Activated gamma-delta T cell (primary cell): ENCODE measurements around the gene ZC3H12C.

ENCODE experiments used
- DNase-seq: peaks from one replicate; lab custom pipeline; 2025; lab: John Stamatoyannopoulos, UW

Gene ZC3H12C

DNA sequence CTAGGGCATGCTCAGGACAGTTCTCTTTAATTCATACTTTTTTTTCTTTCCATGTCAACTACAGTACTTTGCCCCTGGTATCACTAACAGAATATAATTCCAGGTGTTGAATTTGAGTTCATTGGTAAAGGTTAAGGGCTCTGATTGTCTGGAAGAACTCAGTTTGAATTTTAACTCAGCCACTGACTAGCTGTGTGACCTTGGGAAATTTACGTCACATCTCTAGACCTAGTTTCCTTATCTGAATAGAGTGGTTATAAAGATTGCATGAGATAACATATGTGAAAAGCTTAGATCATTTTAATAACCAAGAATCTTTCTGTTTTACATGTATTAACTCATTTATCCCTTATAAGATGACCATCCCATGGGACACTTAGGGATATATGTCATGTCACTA is 15.8 kb upstream of the ZC3H12C start:
- no peak for DNase-seq

- no peak for DNase-seq
Observed at GRCh38 chr11:110077831-110078325, 15.3 kb upstream of the ZC3H12C start.

DNA sequence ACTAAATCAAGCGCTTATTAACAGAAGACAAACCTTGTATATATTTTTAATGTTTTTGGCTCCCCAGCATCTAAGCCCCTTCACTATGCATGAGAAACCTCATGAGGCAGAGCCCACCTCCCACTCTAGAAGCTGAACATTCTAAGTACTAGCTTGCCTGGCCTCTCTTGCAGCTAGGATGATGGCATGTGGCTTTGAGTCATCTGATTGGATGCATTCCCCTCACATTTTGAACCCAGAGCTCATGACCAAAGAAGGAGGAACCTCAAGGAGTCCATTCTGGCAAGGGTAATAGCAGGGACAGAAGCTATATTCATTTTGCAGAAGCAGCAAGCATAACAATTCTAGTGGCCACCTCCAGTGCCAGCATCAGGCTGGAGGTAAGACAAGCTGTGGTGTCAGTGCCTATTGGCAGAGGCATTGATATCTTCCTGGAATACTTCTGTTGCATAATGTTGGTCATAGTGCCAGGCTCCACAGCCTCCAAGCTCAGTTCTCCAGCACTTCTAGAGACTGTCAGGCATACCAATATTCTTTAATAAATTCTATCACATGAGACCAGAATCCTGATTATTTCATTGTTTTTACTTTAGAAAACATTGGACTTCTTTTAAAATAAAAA is 14.2 kb upstream of the ZC3H12C start:
- DNase-seq = no peak

DNA sequence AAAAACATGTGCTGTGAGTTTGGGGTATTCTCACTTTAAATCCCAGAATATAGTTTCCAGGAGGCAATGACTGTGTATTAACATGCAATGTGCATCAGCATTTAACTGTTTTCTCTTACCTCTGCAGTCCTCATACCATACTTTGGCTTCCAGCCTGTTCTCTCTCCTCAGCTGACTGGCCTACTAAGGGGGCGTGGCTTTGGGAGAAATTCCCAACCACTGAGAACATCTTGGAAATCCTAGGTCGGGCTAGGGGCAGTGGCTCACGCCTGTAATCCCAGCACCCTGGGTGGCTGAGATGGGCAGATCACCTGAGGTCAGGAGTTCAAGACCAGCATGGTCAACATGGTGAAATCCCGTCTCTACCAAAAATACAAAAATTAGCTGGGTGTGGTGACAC is 13.5 kb upstream of the ZC3H12C start:
- DNase-seq = no peak

GRCh38 chr11:110081462-110082376 is 11.5 kb upstream of the ZC3H12C start:
- DNase-seq = no peak

- DNase-seq = no peak
Observed at GRCh38 chr11:110082899-110083298, 10.3 kb upstream of the ZC3H12C start.

GRCh38 chr11:110085255-110085838 is 7.8 kb upstream of the ZC3H12C start:
- no peak for DNase-seq

- DNase-seq = no peak
Observed at GRCh38 chr11:110086892-110087309, 6.3 kb upstream of the ZC3H12C start.

- no peak for DNase-seq
Observed at GRCh38 chr11:110087812-110088534, 5.2 kb upstream of the ZC3H12C start.

DNA sequence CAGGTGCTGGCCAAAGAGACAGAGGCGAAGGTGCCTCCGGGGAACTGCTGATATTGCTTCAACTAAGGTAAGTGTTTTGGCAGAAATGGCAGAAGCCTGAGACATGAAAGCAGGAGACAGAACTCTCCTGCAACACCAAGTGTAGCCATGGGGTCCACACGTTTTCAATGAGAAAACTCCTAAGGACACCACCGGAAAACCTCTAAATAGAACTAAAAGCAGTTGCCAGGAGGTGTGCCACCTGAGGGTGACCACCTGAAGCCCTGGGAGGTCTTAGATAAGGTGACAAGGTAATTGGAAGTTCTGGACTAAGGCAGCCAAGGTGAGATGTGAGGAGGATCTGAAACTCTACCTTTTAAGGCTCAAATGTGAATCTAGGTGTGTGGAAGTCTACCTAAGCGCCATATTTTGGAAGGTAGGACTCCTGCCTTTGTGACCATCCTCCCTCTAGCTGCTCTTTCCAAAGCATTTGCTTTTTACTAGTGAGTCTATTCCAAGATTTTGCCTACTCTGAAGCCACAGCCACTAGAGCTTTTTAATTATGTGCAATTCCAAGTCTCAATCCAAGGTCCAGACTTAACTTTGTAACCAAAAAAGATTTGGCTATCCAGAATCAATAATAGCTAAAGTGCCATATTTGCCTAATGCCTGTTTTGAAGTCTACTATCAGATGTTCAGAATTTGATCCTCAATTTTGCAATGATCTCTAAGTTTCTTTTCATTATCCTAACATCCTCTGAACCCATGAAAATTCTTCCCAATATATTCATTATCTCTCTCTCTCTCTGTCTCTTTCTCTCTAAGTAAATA is 4.5 kb upstream of the ZC3H12C start:
- DNase-seq = no peak

- no peak for DNase-seq
Observed at GRCh38 chr11:110089617-110090282, 3.4 kb upstream of the ZC3H12C start.

DNA sequence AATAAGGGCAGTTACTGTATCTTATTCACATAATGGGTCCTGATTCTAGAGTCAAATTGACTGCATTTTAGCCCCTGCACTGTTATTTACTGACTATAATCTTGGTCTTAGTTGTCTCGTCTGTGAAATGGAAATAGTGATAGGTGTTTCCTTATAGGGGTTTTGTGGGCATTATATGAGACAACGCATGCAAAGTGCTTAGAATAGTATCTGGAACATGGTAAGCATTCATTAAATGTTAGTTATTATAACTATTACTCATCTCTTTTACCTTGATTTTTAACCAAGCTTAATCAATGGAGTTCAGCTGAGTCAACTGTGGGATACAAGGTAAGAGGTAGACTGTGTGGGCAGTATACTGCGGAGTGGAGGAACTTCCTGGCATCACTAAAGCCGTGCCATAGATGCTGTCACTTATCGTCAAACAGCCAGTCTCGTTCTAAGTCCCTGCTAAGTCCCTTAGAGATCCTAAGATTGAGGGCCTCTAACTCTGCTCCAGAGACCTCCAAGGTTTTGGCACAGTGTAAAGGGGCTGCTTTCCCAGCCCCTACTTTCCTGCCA is 2.6 kb upstream of the ZC3H12C start:
- DNase-seq = no peak

- DNase-seq = no peak
Observed at GRCh38 chr11:110092111-110092514, 1.1 kb upstream of the ZC3H12C start.

GRCh38 chr11:110093407-110094297 is 460 bp downstream of the ZC3H12C start:
- DNase-seq = no peak

GRCh38 chr11:110094298-110095285 is 1.4 kb downstream of the ZC3H12C start:
- no peak for DNase-seq

GRCh38 chr11:110095554-110095953 is 2.4 kb downstream of the ZC3H12C start:
- DNase-seq = no peak

GRCh38 chr11:110096496-110096895 is 3.3 kb downstream of the ZC3H12C start:
- no peak for DNase-seq

GRCh38 chr11:110097459-110098012 is 4.3 kb downstream of the ZC3H12C start:
- no peak for DNase-seq
